ENCODE measurements around the gene TRIM5. TPM values are rescaled to one million over a fixed set of nuclear protein-coding genes. Genes with fewer than 3 reads are reported as not detected.
A peak's percentile ranks its signal among the peaks of the same experiment; 100 is the strongest.
"Not testable (repeated sequence)": the region's sequence is repeated elsewhere in the genome, so short reads cannot be mapped to it uniquely, and the experiment has no call there.

TRIM5 gene
- 12.5 TPM for total RNA-seq

- Histone ChIP-seq H3K4me3 (ENCODE audit: low read length in 3 of 3) (peak within 1 kb of the TSS; percentile 77 to 81 (median 79)), H3K36me3 (ENCODE audit: control insufficient read depth in 3 of 3, insufficient read depth in 3 of 3, low read length in 3 of 3) (peaks cover 0 to 3% (median 0%) of the 10 kb centered on the region in 3 donors), H3K27me3 (ENCODE audit: control insufficient read depth in 3 of 3, insufficient read depth in 3 of 3, low read length in 3 of 3) (no peaks in the 10 kb centered on the region), H3K4me1 (ENCODE audit: control insufficient read depth in 3 of 3, insufficient read depth in 3 of 3, low read length in 3 of 3) (peaks cover 0 to 5% (median 2%) of the 10 kb centered on the region in 3 donors), H3K27ac (ENCODE audit: low read depth, low read length) (peak within 1 kb of the TSS; percentile 86), H3K9ac (ENCODE audit: low read depth in 1 of 3, low read length in 3 of 3) (peak within 1 kb of the TSS; percentile 75 to 83 (median 80)), H3K9me3 (ENCODE audit: control insufficient read depth in 3 of 3, low read length in 3 of 3) (no peaks in the 10 kb centered on the region)
Measured at GRCh38 chr11:5684646-5685362, at the start of gene TRIM5. TRIM5 (minus strand) TSS chr11:5685074; CDS start chr11:5680177, 4,897 bp downstream.

GRCh38 chr11:5727691-5728090 is 42.8 kb upstream of the TRIM5 start:
- H3K36me3 ChIP-seq (ENCODE audit: control insufficient read depth in 3 of 3, insufficient read depth in 3 of 3, low read length in 3 of 3): no peaks in the 10 kb centered on the region
- no peaks in the 10 kb centered on the region for H3K4me1 ChIP-seq (ENCODE audit: control insufficient read depth in 3 of 3, insufficient read depth in 3 of 3, low read length in 3 of 3)
- no peak overlapping the region for H3K27ac ChIP-seq (ENCODE audit: low read depth, low read length)
- H3K9me3 ChIP-seq (ENCODE audit: control insufficient read depth in 3 of 3, low read length in 3 of 3): no peaks in the 10 kb centered on the region
- H3K9ac ChIP-seq (ENCODE audit: low read depth in 1 of 3, low read length in 3 of 3): no peak overlapping the region
- no peak overlapping the region for H3K4me3 ChIP-seq (ENCODE audit: low read length in 3 of 3)
- H3K27me3 ChIP-seq (ENCODE audit: control insufficient read depth in 3 of 3, insufficient read depth in 3 of 3, low read length in 3 of 3): no peaks in the 10 kb centered on the region

GRCh38 chr11:5726351-5726750 is 41.5 kb upstream of the TRIM5 start:
- H3K9ac ChIP-seq (ENCODE audit: low read depth in 1 of 3, low read length in 3 of 3): no peak overlapping the region
- H3K36me3 ChIP-seq (ENCODE audit: control insufficient read depth in 3 of 3, insufficient read depth in 3 of 3, low read length in 3 of 3): no peaks in the 10 kb centered on the region
- no peaks in the 10 kb centered on the region for H3K9me3 ChIP-seq (ENCODE audit: control insufficient read depth in 3 of 3, low read length in 3 of 3)
- no peaks in the 10 kb centered on the region for H3K27me3 ChIP-seq (ENCODE audit: control insufficient read depth in 3 of 3, insufficient read depth in 3 of 3, low read length in 3 of 3)
- no peak overlapping the region for H3K27ac ChIP-seq (ENCODE audit: low read depth, low read length)
- no peak overlapping the region for H3K4me3 ChIP-seq (ENCODE audit: low read length in 3 of 3)
- no peaks in the 10 kb centered on the region for H3K4me1 ChIP-seq (ENCODE audit: control insufficient read depth in 3 of 3, insufficient read depth in 3 of 3, low read length in 3 of 3)

- H3K27me3 ChIP-seq (ENCODE audit: control insufficient read depth in 3 of 3, insufficient read depth in 3 of 3, low read length in 3 of 3): no peaks in the 10 kb centered on the region
Measured at GRCh38 chr11:5722622-5723021, 37.7 kb upstream of the TRIM5 start.

GRCh38 chr11:5719703-5720495 is 35.0 kb upstream of the TRIM5 start:
- no peak overlapping the region for H3K27ac ChIP-seq (ENCODE audit: low read depth, low read length)
- peaks cover 0 to 2% (median 2%) of the 10 kb centered on the region in 3 donors for H3K9me3 ChIP-seq (ENCODE audit: control insufficient read depth in 3 of 3, low read length in 3 of 3)
- no peak overlapping the region for H3K4me3 ChIP-seq (ENCODE audit: low read length in 3 of 3)
- no peak overlapping the region for H3K9ac ChIP-seq (ENCODE audit: low read depth in 1 of 3, low read length in 3 of 3)
- no peaks in the 10 kb centered on the region for H3K4me1 ChIP-seq (ENCODE audit: control insufficient read depth in 3 of 3, insufficient read depth in 3 of 3, low read length in 3 of 3)
- no peaks in the 10 kb centered on the region for H3K27me3 ChIP-seq (ENCODE audit: control insufficient read depth in 3 of 3, insufficient read depth in 3 of 3, low read length in 3 of 3)
- no peaks in the 10 kb centered on the region for H3K36me3 ChIP-seq (ENCODE audit: control insufficient read depth in 3 of 3, insufficient read depth in 3 of 3, low read length in 3 of 3)

More at GRCh38 chr11:5722622-5723021, 37.7 kb upstream of the TRIM5 start:
- Histone ChIP-seq H3K4me1 (ENCODE audit: control insufficient read depth in 3 of 3, insufficient read depth in 3 of 3, low read length in 3 of 3) (no peaks in the 10 kb centered on the region), H3K9ac (ENCODE audit: low read depth in 1 of 3, low read length in 3 of 3) (no peak overlapping the region), H3K4me3 (ENCODE audit: low read length in 3 of 3) (no peak overlapping the region), H3K36me3 (ENCODE audit: control insufficient read depth in 3 of 3, insufficient read depth in 3 of 3, low read length in 3 of 3) (no peaks in the 10 kb centered on the region), H3K9me3 (ENCODE audit: control insufficient read depth in 3 of 3, low read length in 3 of 3) (peaks cover 0 to 2% (median 2%) of the 10 kb centered on the region in 3 donors), H3K27ac (ENCODE audit: low read depth, low read length) (no peak overlapping the region)

GRCh38 chr11:5716518-5716917 is 31.6 kb upstream of the TRIM5 start:
- not testable (repeated sequence) for H3K9ac ChIP-seq (ENCODE audit: low read depth in 1 of 3, low read length in 3 of 3); H3K4me1 ChIP-seq (ENCODE audit: control insufficient read depth in 3 of 3, insufficient read depth in 3 of 3, low read length in 3 of 3); H3K27me3 ChIP-seq (ENCODE audit: control insufficient read depth in 3 of 3, insufficient read depth in 3 of 3, low read length in 3 of 3); H3K9me3 ChIP-seq (ENCODE audit: control insufficient read depth in 3 of 3, low read length in 3 of 3); H3K4me3 ChIP-seq (ENCODE audit: low read length in 3 of 3); H3K27ac ChIP-seq (ENCODE audit: low read depth, low read length); H3K36me3 ChIP-seq (ENCODE audit: control insufficient read depth in 3 of 3, insufficient read depth in 3 of 3, low read length in 3 of 3)

- Histone ChIP-seq H3K4me1 (ENCODE audit: control insufficient read depth in 3 of 3, insufficient read depth in 3 of 3, low read length in 3 of 3) (no peaks in the 10 kb centered on the region), H3K36me3 (ENCODE audit: control insufficient read depth in 3 of 3, insufficient read depth in 3 of 3, low read length in 3 of 3) (peaks cover 0 to 7% (median 0%) of the 10 kb centered on the region in 3 donors), H3K27ac (ENCODE audit: low read depth, low read length) (no peak overlapping the region), H3K9ac (ENCODE audit: low read depth in 1 of 3, low read length in 3 of 3) (no peak overlapping the region), H3K27me3 (ENCODE audit: control insufficient read depth in 3 of 3, insufficient read depth in 3 of 3, low read length in 3 of 3) (no peaks in the 10 kb centered on the region), H3K9me3 (ENCODE audit: control insufficient read depth in 3 of 3, low read length in 3 of 3) (no peaks in the 10 kb centered on the region), H3K4me3 (ENCODE audit: low read length in 3 of 3) (no peak overlapping the region)
Measured at GRCh38 chr11:5713695-5714094, 28.8 kb upstream of the TRIM5 start.

GRCh38 chr11:5712507-5712906 is 27.6 kb upstream of the TRIM5 start:
- H3K27me3 ChIP-seq (ENCODE audit: control insufficient read depth in 3 of 3, insufficient read depth in 3 of 3, low read length in 3 of 3): no peaks in the 10 kb centered on the region
- H3K9ac ChIP-seq (ENCODE audit: low read depth in 1 of 3, low read length in 3 of 3): no peak overlapping the region
- no peaks in the 10 kb centered on the region for H3K4me1 ChIP-seq (ENCODE audit: control insufficient read depth in 3 of 3, insufficient read depth in 3 of 3, low read length in 3 of 3)
- no peak overlapping the region for H3K4me3 ChIP-seq (ENCODE audit: low read length in 3 of 3)
- no peaks in the 10 kb centered on the region for H3K9me3 ChIP-seq (ENCODE audit: control insufficient read depth in 3 of 3, low read length in 3 of 3)
- no peak overlapping the region for H3K27ac ChIP-seq (ENCODE audit: low read depth, low read length)
- H3K36me3 ChIP-seq (ENCODE audit: control insufficient read depth in 3 of 3, insufficient read depth in 3 of 3, low read length in 3 of 3): peaks cover 0 to 13% (median 7%) of the 10 kb centered on the region in 3 donors

GRCh38 chr11:5705688-5706087 is 20.8 kb upstream of the TRIM5 start:
- Histone ChIP-seq H3K27ac (ENCODE audit: low read depth, low read length) (no peak overlapping the region), H3K9ac (ENCODE audit: low read depth in 1 of 3, low read length in 3 of 3) (no peak overlapping the region), H3K4me3 (ENCODE audit: low read length in 3 of 3) (no peak overlapping the region), H3K36me3 (ENCODE audit: control insufficient read depth in 3 of 3, insufficient read depth in 3 of 3, low read length in 3 of 3) (peaks cover 0 to 21% (median 10%) of the 10 kb centered on the region in 3 donors), H3K9me3 (ENCODE audit: control insufficient read depth in 3 of 3, low read length in 3 of 3) (no peaks in the 10 kb centered on the region), H3K27me3 (ENCODE audit: control insufficient read depth in 3 of 3, insufficient read depth in 3 of 3, low read length in 3 of 3) (no peaks in the 10 kb centered on the region), H3K4me1 (ENCODE audit: control insufficient read depth in 3 of 3, insufficient read depth in 3 of 3, low read length in 3 of 3) (no peaks in the 10 kb centered on the region)
